Keratinocyte (primary cell): ENCODE data around the gene PSD2. TPM values are rescaled to one million over a fixed set of nuclear protein-coding genes. Genes with fewer than 3 reads are reported as not detected.

ENCODE experiments used
- DNase-seq: peaks from one replicate; pipeline ENCODE4 v3.0.0-alpha.2; 2011; ENCODE audit warnings: low read depth, missing footprints, low spot score
- FAIRE-seq: peaks from 2 replicates; lab custom pipeline; 2011; peaks lifted over from hg19 to GRCh38; lab: Jason Lieb, UNC
- H2AFZ ChIP-seq: 2 replicates; pipeline ENCODE4 v1.6.0; 2012; ENCODE audit warnings: low read length, control low read depth, inconsistent platforms; ENCODE audit not compliant: control insufficient read depth
- H3K27ac ChIP-seq: 2 replicates; pipeline ENCODE4 v1.5.1; 2011; ENCODE audit warnings: low read length; ENCODE audit not compliant: control insufficient read depth, insufficient read depth
- H3K27me3 ChIP-seq: 3 replicates; pipeline ENCODE4 v1.6.0; 2011; ENCODE audit warnings: low read length; ENCODE audit not compliant: control insufficient read depth, insufficient read depth; ENCODE audit errors: extremely low read depth
- H3K36me3 ChIP-seq, 2 experiments: 2 replicates in 1 of 2; 3 replicates in 1 of 2; pipeline ENCODE4 v1.5.1; 2011; ENCODE audit warnings: low read length in 2 of 2, mild to moderate bottlenecking in 1 of 2; ENCODE audit not compliant: control insufficient read depth in 2 of 2, insufficient read depth in 2 of 2; ENCODE audit errors: extremely low read depth in 1 of 2
- H3K4me1 ChIP-seq: 3 replicates; pipeline ENCODE4 v1.5.1; 2011; ENCODE audit warnings: low read length; ENCODE audit not compliant: control insufficient read depth, insufficient read depth; ENCODE audit errors: extremely low read depth
- H3K4me2 ChIP-seq: 3 replicates; pipeline ENCODE4 v1.6.0; 2011; ENCODE audit warnings: low read depth, low read length; ENCODE audit not compliant: control insufficient read depth, insufficient read depth; ENCODE audit errors: extremely low read depth
- H3K4me3 ChIP-seq, 3 experiments: fragments of 200-600 bp in 1 of 3; sonication (generic) in 1 of 3; 2 replicates in 2 of 3; 3 replicates in 1 of 3; pipeline ENCODE4 v1.5.1; 2011 to 2016; ENCODE audit warnings: low read length in 3 of 3, mild to moderate bottlenecking in 3 of 3, control low read depth in 2 of 3, inconsistent platforms in 1 of 3, low read depth in 1 of 3, mixed read lengths in 1 of 3, mixed run types in 1 of 3, moderate library complexity in 1 of 3; ENCODE audit not compliant: control insufficient read depth in 2 of 3, insufficient read depth in 2 of 3; ENCODE audit errors: extremely low read depth in 1 of 3
- H3K79me2 ChIP-seq: 2 replicates; pipeline ENCODE4 v1.6.0; 2012; ENCODE audit warnings: low read length; ENCODE audit not compliant: control insufficient read depth, insufficient read depth
- H3K9ac ChIP-seq: 3 replicates; pipeline ENCODE4 v1.6.0; 2011; ENCODE audit warnings: low read length; ENCODE audit not compliant: control insufficient read depth, insufficient read depth; ENCODE audit errors: extremely low read depth
- H3K9me1 ChIP-seq: 3 replicates; pipeline ENCODE4 v1.6.0; 2011; ENCODE audit warnings: low read length; ENCODE audit not compliant: control insufficient read depth, insufficient read depth; ENCODE audit errors: extremely low read depth
- H3K9me3 ChIP-seq: 2 replicates; pipeline ENCODE4 v1.5.1; 2012; ENCODE audit warnings: low read depth, low read length; ENCODE audit not compliant: control insufficient read depth
- H4K20me1 ChIP-seq: 3 replicates; pipeline ENCODE4 v1.6.0; 2011; ENCODE audit warnings: low read length; ENCODE audit not compliant: control insufficient read depth, insufficient read depth; ENCODE audit errors: extremely low read depth
- CTCF ChIP-seq, 3 experiments: IDR thresholded peaks in 1 of 3; conservative IDR thresholded peaks in 1 of 3; optimal IDR thresholded peaks in 1 of 3; 2 replicates in 2 of 3; 3 replicates in 1 of 3; pipeline versions ENCODE3 to v1.5.1; 2011; ENCODE audit warnings: low read length in 3 of 3, mild to moderate bottlenecking in 3 of 3, moderate library complexity in 2 of 3, control low read depth in 1 of 3, inconsistent platforms in 1 of 3; ENCODE audit not compliant: insufficient read depth in 2 of 3; ENCODE audit errors: extremely low read depth in 1 of 3
- EZH2 ChIP-seq: IDR thresholded peaks from one replicate; pipeline ENCODE4 v1.6.1; 2012; ENCODE audit warnings: inconsistent platforms, mild to moderate bottlenecking, low read length, moderate library complexity
- dilution Hi-C: fragments of 300-500 bp; cut with MboI; formaldehyde crosslinking; loops from one replicate; pipeline ENCODE4 v1.7.0; 2020; ENCODE audit warnings: low sequenced_read_pairs; ENCODE audit not compliant: extremely low pct_ligation_motif_present
- polyA plus RNA-seq, 5 experiments: library from polyadenylated mRNA; depleted of rRNA in 3 of 5; stranded (reverse) in 3 of 5; stranded (forward) in 1 of 5; unstranded in 1 of 5; fragments of >200 nt; gene quantifications; 1 replicate in 1 of 5; 2 replicates in 3 of 5; 3 replicates in 1 of 5; pipeline versions ENCODE4 v1.2.1 to v1.2.3, GENCODE V29; 2011 to 2012; ENCODE audit warnings: missing spikeins in 2 of 5, low read depth in 1 of 5, low replicate concordance in 1 of 5

Gene PSD2
- polyA plus RNA-seq, 1 donor (not counting 4 experiments of a cell fraction or from before 2014, with no cell fraction given): not detected

GRCh38 chr5:139776861-139777260 is 18.7 kb upstream of the PSD2 start:
- no peak overlapping the region for H3K27ac ChIP-seq
- no peak overlapping the region for H3K9ac ChIP-seq
- no peaks in the 10 kb centered on the region for H3K9me1 ChIP-seq
- H3K27me3 ChIP-seq: no peaks in the 10 kb centered on the region
- H3K4me1 ChIP-seq: no peaks in the 10 kb centered on the region
- no peak for FAIRE-seq
- no peak for DNase-seq
- H2AFZ ChIP-seq: no peak overlapping the region
- H3K9me3 ChIP-seq: no peaks in the 10 kb centered on the region
- H3K36me3 ChIP-seq: no peaks in the 10 kb centered on the region
- H4K20me1 ChIP-seq: no peaks in the 10 kb centered on the region
- H3K4me3 ChIP-seq: no peak overlapping the region
- no peak overlapping the region for H3K4me2 ChIP-seq
- dilution Hi-C loops: no loop called here
- TF ChIP-seq EZH2 (no peak), CTCF (optimal IDR thresholded peaks at IDR 0.05 in 1 of 3, IDR thresholded peaks at IDR 0.05 in 1 of 3, conservative IDR thresholded peaks at IDR 0.05 in 1 of 3; ENCODE audit: extremely low read depth in 1 of 3, insufficient read depth in 2 of 3, low read length in 3 of 3) (no peak)
- no peaks in the 10 kb centered on the region for H3K79me2 ChIP-seq

- H3K9me3 ChIP-seq: no peaks in the 10 kb centered on the region
- peaks cover 2% of the 10 kb centered on the region for H4K20me1 ChIP-seq
- no peaks in the 10 kb centered on the region for H3K79me2 ChIP-seq
- dilution Hi-C loops: no loop called here
- no peak for TF ChIP-seq CTCF (optimal IDR thresholded peaks at IDR 0.05 in 1 of 3, IDR thresholded peaks at IDR 0.05 in 1 of 3, conservative IDR thresholded peaks at IDR 0.05 in 1 of 3; ENCODE audit: extremely low read depth in 1 of 3, insufficient read depth in 2 of 3, low read length in 3 of 3)
- TF ChIP-seq EZH2: no peak
- peaks cover 7% of the 10 kb centered on the region for H3K4me1 ChIP-seq
- H3K4me3 ChIP-seq: no peak overlapping the region
- no peak overlapping the region for H3K4me2 ChIP-seq
- no peak overlapping the region for H2AFZ ChIP-seq
- H3K9me1 ChIP-seq: no peaks in the 10 kb centered on the region
- H3K27ac ChIP-seq: no peak overlapping the region
- FAIRE-seq: no peak
- no peak for DNase-seq
- peaks cover 2% of the 10 kb centered on the region for H3K27me3 ChIP-seq
- H3K9ac ChIP-seq: no peak overlapping the region
- H3K36me3 ChIP-seq: no peaks in the 10 kb centered on the region
Observed at GRCh38 chr5:139783436-139783965, 12.1 kb upstream of the PSD2 start.
